GM12864 (cell line): Measurements from ENCODE around the gene EIPR1.

ENCODE experiments used
- DNase-seq: peaks from one replicate; pipeline ENCODE4 v3.0.0-alpha.2; 2011; ENCODE audit warnings: low read depth
- H3K4me3 ChIP-seq: 2 replicates; pipeline ENCODE4 v1.5.1; 2011; ENCODE audit warnings: mild to moderate bottlenecking, low read depth, low read length, control low read depth
- TF ChIP-seq, protein P1 (sequence below): IDR thresholded peaks from 2 replicates; pipeline ENCODE4 v1.5.1; 2011; ENCODE audit warnings: low read depth, mild to moderate bottlenecking, moderate library complexity, low read length, control low read depth, inconsistent platforms; ENCODE audit errors: missing control alignments

The EIPR1 gene

GRCh38 chr2:3334392-3335345 is 42.9 kb downstream of the EIPR1 start:
- TF ChIP-seq, protein P1, sequence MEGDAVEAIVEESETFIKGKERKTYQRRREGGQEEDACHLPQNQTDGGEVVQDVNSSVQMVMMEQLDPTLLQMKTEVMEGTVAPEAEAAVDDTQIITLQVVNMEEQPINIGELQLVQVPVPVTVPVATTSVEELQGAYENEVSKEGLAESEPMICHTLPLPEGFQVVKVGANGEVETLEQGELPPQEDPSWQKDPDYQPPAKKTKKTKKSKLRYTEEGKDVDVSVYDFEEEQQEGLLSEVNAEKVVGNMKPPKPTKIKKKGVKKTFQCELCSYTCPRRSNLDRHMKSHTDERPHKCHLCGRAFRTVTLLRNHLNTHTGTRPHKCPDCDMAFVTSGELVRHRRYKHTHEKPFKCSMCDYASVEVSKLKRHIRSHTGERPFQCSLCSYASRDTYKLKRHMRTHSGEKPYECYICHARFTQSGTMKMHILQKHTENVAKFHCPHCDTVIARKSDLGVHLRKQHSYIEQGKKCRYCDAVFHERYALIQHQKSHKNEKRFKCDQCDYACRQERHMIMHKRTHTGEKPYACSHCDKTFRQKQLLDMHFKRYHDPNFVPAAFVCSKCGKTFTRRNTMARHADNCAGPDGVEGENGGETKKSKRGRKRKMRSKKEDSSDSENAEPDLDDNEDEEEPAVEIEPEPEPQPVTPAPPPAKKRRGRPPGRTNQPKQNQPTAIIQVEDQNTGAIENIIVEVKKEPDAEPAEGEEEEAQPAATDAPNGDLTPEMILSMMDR: no peak
- H3K4me3 ChIP-seq: no peak overlapping the region
- DNase-seq: no peak

GRCh38 chr2:3332133-3332532 is 45.5 kb downstream of the EIPR1 start:
- TF ChIP-seq, protein P1: no peak

GRCh38 chr2:3329491-3329890 is 48.1 kb downstream of the EIPR1 start:
- TF ChIP-seq, protein P1: no peak
- H3K4me3 ChIP-seq: no peak overlapping the region
- DNase-seq: no peak

More at GRCh38 chr2:3332133-3332532, 45.5 kb downstream of the EIPR1 start:
- no peak overlapping the region for H3K4me3 ChIP-seq
- no peak for DNase-seq

- DNase-seq: no peak
- no peak overlapping the region for H3K4me3 ChIP-seq
- TF ChIP-seq, protein P1: no peak
Measured at GRCh38 chr2:3326871-3327270, 50.7 kb downstream of the EIPR1 start.

DNA sequence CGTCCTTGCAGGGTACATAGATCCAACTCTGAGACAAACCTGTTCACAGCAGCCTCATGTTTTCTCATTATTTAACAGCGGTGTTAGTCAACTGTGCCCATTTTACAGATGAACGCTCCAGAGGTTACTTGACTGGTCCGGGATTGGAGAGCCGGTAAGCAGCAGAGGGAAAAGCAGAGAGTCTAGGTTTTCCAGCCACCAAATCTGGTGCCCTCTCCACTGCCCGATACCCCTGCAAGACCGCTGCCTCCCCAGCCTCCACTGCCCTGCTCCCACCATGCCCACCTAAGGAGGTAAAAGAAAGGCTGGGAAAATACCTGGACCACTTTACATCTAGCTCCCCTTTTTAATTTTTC is 51.5 kb downstream of the EIPR1 start:
- H3K4me3 ChIP-seq: no peak overlapping the region
- no peak for DNase-seq
- TF ChIP-seq, protein P1: no peak

GRCh38 chr2:3325458-3326181 is 52.0 kb downstream of the EIPR1 start:
- no peak for DNase-seq
- no peak overlapping the region for H3K4me3 ChIP-seq

More at GRCh38 chr2:3325458-3326181, 52.0 kb downstream of the EIPR1 start:
- TF ChIP-seq, protein P1: no peak
